HG03354 (cell line): Measurements from ENCODE around the gene UPF2.
A peak's percentile ranks its signal among the peaks of the same experiment; 100 is the strongest.
"Not testable (repeated sequence)": the region's sequence is repeated elsewhere in the genome, so short reads cannot be mapped to it uniquely, and the experiment has no call there.

Source experiments
- ATAC-seq: cut with Tn5 transposase; IDR thresholded peaks from one replicate; pipeline ENCODE4 v1.9.1; 2021; ENCODE audit warnings: mild to moderate bottlenecking; ENCODE audit not compliant: unreplicated experiment, poor library complexity, severe bottlenecking

UPF2 gene

DNA sequence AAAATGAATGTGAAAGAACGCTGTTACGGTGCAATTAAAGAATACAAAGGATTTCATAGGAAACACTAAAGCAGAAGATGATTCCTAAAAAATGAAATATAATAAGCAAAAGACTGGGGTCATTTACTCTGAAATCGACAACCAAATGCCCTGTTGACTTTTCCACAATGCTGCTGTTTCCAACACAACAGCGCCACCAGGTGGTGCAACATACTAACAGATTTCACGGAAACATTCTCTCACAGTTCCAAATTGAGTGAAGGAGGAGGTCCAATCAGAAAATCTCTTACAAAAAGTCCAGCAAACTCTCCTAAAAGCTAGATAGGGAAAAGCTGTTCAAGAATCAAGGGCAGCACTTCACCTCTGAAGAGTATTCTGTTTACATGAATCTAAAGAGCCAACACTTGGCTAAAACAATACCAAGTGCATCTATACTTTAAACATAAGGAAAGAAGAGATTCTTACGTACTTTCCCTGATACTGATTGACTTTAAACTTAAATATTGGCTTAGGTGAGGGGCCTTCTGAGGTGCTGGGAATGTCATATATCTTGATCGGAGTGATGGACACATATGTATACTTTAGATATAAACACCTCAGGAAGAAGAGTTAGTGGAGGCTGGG, 55.9 kb downstream of the UPF2 start:
- ATAC-seq = peak; percentile 66

DNA sequence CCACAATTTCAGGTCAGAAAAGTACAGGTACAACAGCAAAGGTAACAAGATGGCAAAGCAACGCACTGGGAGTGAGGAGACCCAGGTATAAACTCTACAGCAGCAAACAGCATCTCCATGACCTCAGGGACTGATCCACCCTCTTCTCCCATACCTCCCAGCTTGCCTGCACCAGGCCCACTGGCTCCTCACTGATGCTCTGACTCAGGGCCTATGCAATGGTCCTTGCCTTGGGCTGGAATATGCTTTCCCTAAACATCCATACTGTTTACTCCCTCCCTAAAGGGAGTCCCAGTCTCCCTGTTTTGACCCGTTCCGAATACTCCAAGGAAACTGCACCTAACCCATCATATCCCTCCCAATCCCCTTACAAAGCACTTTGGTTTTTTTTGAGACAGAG, 60.4 kb downstream of the UPF2 start:
- no peak for ATAC-seq

DNA sequence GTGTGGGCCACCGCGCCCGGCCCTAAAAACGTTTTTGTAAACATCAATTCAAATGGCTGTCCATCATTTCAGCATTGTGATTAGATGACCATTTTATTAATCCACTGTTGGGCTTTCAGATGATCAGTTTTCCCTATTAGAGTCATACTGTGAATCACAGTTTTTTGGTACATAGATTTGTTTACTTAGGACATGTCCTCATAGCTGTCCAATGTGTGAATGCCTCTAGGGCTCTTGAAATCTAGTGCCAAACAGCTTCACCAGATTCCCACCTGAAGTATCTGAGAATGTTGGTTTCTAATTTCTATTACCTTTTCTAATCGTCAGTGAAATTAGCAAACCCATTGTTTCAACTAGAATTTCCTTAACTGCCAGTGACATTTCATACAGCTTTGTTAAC, 66.8 kb downstream of the UPF2 start:
- ATAC-seq = no peak

DNA sequence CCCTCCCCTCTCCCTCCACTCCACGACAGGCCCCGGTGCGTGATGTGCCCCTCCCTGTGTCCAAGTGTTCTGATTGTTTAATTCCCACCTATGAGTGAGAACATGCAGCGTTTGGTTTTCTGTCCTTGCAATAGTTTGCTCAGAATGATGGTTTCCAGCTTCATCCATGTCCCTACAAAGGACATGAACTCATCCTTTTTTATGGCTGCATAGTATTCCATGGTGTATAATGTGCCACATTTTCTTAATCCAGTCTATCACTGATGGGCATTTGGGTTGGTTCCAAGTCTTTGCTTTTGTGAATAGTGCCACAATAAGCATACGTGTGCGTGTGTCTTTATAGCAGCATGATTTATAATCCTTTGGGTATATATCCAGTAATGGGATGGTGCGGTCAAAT, 70.1 kb downstream of the UPF2 start:
- not testable (repeated sequence) for ATAC-seq

DNA sequence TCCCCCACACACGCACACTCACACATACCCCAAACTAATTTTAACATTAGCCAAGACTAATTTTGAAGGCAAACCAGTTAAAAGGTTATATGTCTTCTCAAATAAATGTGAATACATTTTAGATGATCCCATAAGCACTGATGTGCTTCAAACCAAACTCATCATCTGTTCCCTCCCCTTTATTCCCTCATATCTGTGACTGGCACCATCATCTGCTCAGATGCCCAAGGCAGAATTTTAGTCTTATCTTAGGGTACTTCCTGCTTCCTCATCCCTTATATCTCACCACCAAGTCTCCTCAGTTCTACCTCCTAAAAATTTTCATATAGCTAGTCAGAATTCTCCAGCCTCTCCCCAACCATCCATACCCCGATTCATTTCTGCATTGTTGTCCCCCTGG, 80.4 kb downstream of the UPF2 start:
- ATAC-seq = no peak

DNA sequence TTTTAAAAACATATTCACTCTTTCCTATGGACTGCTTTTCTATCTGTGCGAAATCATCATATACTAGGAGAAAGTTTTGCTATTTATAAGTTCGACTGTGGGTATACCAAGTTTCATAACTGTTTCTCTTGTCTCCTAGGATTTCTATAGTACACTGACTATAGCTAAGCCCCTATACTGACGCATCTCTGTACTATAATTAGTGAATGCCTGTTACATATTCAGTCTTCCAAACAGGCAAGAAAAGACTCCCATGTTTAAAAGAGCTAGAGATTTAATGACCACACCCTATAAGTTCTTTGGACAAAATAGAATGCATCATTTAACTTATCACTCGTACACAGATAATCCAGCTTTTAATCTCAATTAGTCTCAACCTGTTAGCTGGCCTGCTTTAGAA, 80.8 kb downstream of the UPF2 start:
- no peak for ATAC-seq

DNA sequence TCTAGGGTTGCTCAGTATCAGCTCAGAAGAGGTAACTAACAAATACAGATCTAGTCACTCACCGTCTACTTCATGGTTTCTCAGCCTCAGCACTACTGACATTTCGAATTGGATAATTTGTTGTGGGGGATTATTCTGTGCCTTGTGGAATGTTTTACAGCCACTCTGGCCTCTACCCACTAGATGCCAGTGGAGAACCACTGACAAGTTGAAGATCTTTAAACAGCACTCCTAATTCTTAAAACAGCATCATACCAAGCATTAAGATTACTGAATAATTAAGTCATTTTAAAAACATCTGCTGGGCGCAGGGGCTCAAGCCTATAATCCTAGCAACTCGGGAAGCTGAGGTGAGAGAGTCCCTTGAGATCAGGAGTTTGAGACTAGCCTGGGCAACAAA, 82.6 kb downstream of the UPF2 start:
- no peak for ATAC-seq

DNA sequence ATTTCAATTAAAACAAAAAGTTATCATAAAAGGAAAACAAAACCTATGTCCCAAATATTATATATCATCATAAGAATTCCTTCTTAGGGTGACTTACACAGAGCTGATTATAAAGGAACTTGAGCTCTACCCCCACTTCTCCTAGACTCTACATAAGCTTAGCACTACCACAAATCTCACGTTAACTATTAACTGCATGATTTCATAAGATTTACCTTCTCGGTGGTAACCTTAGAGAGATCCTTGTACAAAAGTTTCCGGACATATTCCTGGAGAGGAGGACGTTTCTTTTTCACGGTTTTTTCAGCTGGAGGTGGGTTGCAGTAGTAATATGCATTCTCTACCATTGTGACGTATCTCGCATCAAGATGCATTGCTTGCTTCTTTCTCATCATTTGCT, 83.7 kb downstream of the UPF2 start:
- ATAC-seq = no peak

DNA sequence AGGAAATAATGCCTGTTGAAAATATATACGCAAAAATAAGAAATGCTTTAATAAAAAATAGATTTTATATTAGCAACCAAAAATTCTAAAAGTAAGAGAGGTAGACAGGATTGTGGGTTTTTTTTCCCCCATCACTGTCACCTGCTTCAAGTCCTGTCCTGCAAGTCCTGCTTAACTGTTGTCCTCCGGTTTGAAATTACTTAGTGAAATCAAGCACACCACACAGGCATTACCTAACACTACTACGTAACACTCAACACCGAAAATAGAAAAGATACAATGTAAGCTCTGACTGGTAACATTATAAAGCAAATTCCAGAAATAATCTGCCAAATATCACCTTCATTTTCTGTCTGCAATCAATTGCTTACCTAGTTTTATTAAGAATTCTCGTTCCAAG, 90.9 kb downstream of the UPF2 start:
- no peak for ATAC-seq

DNA sequence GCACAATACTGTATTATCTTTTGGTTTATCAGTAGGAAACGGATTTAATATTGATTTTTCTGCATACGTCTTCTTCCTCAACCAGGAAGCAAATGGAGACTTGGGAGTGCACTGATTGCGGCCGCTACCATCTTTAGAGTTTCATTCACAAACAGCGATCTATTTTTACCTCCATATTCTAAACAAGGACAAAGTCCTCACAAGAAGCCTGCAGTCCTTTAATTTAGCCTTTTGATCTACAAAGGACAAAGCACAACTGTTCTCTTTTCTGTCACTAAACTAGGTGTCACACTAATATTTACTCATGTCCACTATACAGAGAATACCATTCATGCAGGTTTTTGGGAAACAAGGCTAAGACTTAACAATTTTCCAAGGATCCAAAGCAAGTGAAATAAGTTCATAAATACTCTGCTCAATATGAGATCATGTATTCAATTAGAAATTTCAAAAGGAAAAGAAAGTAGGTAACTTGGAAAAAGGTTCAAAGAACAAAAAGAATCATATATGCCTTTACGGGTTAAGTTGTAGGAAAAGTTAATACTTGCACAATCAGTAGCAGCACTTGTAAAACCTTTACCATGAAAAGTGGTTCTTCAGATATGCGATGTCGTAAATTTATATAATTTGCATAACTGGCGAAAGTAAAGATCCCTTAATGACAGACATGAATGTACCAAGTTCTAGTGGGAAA, 92.1 kb downstream of the UPF2 start:
- ATAC-seq = no peak

DNA sequence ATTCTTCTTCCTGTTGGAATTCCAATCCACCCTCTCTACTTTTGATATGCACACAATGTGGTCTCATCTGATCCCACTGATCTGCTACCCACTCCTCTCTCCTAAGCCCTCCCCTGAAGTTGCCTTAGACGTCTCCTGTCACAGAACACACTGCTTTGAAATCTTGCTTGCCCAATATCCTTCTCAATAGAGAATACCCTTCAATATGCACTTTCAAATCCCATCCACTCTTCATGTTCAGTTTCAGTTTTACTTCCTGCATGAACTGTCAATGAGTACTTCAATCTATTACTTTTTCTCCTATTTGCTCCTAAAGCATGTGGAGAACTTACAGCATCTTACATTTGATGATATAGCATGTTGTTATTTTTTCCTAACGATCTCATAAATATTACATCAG, 93.5 kb downstream of the UPF2 start:
- no peak for ATAC-seq

DNA sequence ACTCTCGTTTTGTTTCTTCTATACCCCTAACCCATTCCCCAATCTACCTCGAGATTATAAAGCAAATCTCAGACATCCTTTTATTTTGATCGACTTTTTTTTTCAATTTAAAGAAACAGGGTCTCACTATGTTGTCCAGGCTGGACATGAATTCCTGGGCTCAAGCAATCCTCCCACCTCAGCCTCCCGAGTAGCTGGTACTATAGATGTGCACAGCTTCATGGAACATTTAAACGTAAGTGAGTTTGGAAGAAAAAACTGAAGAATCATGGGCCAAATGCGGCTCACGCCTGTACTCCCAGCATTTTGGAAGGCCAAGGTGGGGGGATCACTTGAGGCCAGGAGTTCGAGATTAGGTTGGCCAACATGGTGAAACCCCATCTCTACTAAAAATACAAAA, 96.0 kb downstream of the UPF2 start:
- no peak for ATAC-seq

DNA sequence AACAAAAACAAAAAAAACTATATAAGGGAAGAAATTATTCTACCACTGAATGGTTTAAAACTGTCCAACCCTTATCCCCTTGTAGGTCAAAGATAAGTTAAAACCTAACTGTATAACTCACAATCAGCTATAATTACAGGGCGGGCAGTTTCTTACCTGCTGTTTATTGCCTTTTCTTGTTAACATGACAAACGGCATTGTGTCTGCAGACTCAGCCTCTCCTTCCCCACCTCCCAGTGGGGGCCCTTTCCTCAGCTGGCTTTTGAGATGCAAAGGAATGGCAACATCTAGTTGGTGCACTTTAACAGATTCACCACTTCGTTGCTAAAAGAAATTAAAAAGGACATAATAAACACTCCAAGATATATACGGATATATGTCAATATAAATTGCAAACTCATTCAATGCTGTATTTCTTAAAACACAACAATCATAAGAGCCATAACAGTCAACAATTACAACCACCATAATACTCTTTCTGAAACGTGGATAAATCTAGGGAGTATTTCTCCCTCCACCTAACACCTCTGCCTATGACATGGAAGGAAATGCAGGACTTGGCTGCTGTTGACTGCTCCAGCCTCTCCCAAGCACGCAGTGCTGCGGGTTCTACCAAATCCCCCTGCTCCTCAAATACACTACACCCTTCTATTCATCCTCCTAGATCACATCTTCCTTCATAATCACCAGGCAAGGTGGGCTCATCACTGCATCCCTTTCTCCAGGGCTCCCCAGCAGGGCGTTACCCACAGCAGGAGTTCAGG, 106.0 kb downstream of the UPF2 start:
- no peak for ATAC-seq

DNA sequence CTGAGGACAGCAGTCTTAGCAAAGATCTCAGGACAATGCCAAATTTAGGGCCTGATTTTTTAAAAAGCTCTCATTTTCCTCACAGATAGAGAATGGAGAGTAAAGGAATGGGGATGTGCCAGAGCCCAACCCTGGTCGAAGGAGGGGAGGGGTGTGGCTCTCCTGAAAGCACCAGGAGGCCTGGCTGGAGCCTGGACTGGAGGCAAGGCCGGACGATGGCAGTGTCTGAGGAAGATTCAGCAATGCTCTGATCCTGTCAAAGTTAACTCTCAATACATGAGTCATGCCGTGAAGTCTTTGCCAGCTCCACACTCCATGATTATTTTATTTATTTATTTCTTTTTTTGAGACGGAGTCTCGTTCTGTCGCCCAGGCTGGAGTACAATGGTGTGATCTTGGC, 108.3 kb downstream of the UPF2 start:
- no peak for ATAC-seq

DNA sequence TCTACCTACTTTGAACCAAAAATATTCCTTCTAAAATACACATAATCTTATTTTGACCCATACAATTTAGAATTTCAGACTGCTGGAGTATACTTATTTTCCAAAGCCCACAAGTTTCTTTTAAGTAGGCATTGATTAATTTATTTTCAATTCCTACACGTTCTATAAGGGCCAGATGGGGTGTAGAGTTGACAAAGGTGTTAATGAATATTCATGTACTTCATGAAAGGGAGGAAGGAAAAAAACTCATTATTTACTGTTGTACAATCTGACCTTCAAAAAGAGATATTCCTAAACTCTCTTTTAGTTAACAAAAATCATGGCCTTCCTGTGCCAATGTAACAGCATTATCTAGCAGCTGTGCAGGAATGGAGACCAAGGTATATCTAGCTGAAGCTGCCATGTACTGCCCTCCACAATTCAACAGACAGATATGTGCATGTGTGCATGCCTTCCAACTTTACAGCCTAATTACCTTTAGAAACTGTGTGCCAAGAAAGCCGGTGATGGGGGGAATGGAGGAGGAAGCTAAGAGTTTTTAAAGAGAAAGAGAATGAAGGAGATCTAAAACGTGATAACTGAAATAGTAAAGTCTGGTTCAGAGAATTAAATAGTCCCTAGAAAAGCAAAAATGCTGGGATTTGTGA, 108.9 kb downstream of the UPF2 start:
- no peak for ATAC-seq

DNA sequence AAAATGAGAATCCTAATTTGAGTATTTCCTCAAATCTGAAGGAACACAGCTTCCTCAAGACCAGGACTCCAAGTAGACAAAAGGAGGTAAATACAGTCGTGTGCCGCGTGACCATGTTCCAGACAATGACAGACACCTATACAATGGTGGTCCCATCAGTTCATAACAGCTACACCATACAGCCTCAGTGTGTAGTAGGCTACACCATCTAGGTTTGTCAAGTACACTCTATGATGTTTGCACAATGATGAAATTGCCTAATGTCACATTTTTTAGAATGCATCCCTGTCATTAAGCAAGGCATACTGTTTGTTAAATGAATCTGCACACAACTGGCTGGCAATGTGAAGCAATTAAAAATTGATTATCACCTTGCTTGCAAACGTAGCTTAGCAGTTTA, 111.6 kb downstream of the UPF2 start:
- ATAC-seq = no peak

DNA sequence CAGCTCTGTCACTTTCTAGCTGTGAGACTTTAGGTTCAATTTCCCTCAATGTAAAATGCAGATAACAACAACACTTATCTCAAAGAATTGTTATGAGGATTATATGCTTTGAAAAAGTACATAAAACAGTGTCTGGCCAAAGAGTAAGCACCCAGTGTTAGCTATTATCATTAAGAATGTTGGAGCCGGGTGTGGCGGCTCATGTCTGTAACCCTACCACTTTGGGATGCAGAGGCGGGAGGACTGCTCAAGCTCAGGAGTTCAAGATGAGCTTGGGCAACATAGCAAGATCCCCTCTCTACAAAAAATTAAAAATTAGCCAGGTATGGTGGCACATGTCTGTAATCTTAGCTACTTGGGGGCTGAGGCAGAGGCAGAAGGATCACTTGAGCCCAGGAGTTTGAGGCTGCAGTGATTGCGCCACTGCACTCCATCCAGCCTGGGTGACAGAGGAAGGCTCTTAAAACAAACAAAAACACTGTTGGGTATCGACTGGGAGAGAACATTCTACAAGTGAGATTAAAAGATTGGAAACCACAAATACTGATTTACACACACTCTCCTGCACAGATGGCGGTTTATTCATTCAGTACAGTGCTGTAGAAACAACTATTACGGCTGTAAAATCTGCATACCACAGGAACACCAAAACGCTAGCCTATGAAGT, 112.2 kb downstream of the UPF2 start:
- ATAC-seq = no peak

DNA sequence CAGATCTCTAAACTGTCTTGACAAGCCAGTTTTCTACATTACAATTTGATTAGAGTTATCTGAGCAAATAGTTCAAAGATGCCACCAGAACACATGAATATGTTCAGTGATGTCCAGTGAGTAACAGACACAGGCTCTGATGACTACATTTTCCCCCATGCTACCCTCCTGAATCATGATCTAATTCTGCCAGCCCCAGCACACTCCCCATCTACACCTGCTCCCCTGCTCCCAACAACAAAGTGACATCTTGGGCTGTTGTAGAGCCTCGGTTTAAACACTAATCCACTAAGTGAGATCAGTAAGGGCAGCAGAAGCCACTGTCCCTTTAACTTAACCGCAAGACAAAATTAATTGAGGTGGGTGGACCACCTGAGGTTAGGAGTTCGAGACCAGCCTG, 114.9 kb downstream of the UPF2 start:
- ATAC-seq = no peak

DNA sequence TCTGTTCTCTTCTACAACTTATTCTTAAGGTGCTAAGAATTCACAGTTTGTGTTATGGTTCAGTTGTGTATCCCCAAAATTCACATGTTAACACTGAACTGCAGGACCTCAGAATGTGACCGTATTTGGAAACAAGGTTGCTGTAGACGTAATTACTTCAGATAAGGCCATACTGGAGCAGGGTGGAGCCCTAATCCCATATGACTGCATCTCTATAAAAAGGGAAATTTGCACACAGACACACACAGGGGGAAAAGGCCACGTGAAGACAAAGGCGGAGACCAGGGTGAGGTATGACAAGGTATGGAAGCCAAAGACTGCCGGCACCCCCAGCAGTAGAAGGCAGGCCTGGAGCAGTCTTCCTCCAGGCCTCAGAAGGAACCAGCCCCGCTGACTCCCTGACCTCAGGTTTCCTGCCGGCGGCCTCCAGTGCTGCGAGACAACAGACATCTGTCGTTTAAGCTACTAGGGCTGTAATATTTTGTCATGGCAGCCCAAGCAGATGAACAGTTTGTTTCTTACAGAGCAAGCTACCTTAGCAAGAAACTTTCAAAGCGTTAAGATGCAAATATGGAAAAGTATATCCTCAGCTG, 120.7 kb downstream of the UPF2 start:
- ATAC-seq = no peak

DNA sequence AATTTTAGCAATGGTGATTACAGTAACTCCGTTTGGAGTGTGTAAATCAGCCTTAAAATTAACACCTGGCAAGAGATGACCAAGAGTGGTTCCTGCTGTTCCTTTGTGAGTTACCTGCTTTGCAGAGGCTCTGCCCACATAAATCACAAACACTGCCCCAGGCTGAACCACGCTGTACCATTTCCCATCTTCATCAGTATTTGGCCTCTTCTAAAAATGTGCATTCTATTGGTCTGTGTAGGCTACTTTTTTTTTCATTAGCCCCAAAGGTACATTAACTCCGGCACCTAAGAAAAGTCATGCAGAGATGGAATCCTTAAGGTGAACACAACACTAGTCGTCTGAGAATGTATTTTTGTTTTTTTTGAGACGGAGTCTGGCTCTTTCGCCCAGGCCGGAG, 123.3 kb downstream of the UPF2 start:
- ATAC-seq = no peak
